ENCODE data around the gene CCSER1.
"Not testable (repeated sequence)": the region's sequence is repeated elsewhere in the genome, so short reads cannot be mapped to it uniquely, and the experiment has no call there.

CCSER1 gene

GRCh38 chr4:91317434-91317833, 1190.2 kb downstream of the CCSER1 start:
- TF ChIP-seq, protein P1, sequence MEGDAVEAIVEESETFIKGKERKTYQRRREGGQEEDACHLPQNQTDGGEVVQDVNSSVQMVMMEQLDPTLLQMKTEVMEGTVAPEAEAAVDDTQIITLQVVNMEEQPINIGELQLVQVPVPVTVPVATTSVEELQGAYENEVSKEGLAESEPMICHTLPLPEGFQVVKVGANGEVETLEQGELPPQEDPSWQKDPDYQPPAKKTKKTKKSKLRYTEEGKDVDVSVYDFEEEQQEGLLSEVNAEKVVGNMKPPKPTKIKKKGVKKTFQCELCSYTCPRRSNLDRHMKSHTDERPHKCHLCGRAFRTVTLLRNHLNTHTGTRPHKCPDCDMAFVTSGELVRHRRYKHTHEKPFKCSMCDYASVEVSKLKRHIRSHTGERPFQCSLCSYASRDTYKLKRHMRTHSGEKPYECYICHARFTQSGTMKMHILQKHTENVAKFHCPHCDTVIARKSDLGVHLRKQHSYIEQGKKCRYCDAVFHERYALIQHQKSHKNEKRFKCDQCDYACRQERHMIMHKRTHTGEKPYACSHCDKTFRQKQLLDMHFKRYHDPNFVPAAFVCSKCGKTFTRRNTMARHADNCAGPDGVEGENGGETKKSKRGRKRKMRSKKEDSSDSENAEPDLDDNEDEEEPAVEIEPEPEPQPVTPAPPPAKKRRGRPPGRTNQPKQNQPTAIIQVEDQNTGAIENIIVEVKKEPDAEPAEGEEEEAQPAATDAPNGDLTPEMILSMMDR (IDR thresholded peaks at IDR 0.05): no peak
- Mint-ChIP-seq H3K9me3 (no peaks in the 10 kb centered on the region), H3K36me3 (ENCODE audit: low read depth) (no peaks in the 10 kb centered on the region), H3K27me3 (ENCODE audit: low read depth, poor library complexity) (no peaks in the 10 kb centered on the region), H3K4me3 (no peak overlapping the region), H3K27ac (no peak overlapping the region), H3K4me1 (no peaks in the 10 kb centered on the region)
- DNase-seq: no peak

DNA sequence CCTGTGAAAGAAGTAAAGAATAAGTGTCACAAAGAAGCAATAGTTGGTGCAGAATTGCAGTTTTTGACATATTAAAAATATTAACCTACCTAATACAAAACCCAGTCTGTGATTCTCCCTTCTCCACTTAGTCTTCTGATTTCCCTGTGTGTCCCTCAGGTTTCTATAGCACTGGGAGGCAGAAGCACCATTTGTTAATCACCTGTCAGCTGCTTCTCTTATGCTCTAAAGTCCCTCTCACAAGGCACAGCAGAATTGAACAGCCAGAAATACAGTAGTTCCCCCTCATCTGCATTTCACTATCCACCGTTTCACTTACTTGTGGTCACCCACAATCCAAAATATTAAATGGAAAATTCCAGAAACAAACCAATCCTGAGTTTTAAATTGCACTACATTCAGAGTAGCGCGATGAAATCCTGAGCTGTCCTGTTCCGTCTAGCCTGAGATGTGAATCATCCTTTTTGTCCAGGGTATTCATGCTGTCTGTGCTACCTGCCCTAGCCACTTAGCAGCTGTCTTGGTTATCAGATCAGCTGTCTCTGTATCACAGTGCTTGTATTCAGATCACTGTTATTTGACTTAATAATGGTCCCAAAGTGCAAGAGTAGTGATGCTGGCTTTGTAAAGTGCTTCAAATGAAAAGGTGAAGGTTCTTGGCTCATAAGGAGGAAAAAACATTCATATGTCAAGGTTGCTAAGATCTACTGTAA, 1192.5 kb downstream of the CCSER1 start:
- Mint-ChIP-seq H3K9me3 (peaks cover 2% of the 10 kb centered on the region), H3K36me3 (ENCODE audit: low read depth) (no peaks in the 10 kb centered on the region), H3K27ac (no peak overlapping the region), H3K4me3 (no peak overlapping the region), H3K27me3 (ENCODE audit: low read depth, poor library complexity) (no peaks in the 10 kb centered on the region), H3K4me1 (no peaks in the 10 kb centered on the region)
- TF ChIP-seq, protein P1 (IDR thresholded peaks at IDR 0.05): no peak
- DNase-seq: no peak

- peaks cover 28% of the 10 kb centered on the region for H3K9me3 Mint-ChIP-seq
- TF ChIP-seq, protein P1 (IDR thresholded peaks at IDR 0.05): no peak
- no peak for DNase-seq
- no peaks in the 10 kb centered on the region for H3K36me3 Mint-ChIP-seq (ENCODE audit: low read depth)
- H3K27ac Mint-ChIP-seq: no peak overlapping the region
- H3K4me1 Mint-ChIP-seq: no peaks in the 10 kb centered on the region
- H3K27me3 Mint-ChIP-seq (ENCODE audit: low read depth, poor library complexity): no peaks in the 10 kb centered on the region
- no peak overlapping the region for H3K4me3 Mint-ChIP-seq
These were observed 1195.8 kb downstream of the CCSER1 start for GRCh38 chr4:91322961-91323360.

DNA sequence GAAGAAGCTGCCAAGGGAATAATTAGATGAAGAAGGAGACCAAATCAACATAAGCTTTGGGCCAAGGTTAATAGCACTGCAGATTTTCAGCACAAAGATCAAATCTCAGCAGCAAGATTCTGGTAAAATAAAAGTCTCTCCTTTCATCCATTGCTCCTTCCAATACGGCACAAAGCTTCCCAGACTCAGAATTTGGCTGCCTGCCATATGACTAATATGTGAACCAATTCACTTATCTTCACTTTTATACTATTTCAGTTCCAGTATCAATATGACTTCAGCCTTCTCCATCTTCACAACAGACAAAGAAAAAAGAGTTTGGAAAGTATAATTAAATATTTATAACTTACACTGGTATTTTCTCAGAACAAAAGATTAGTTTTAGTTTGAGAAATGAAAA, 1198.3 kb downstream of the CCSER1 start:
- H3K36me3 Mint-ChIP-seq (ENCODE audit: low read depth): no peaks in the 10 kb centered on the region
- no peaks in the 10 kb centered on the region for H3K27me3 Mint-ChIP-seq (ENCODE audit: low read depth, poor library complexity)
- TF ChIP-seq, protein P1 (IDR thresholded peaks at IDR 0.05): no peak

GRCh38 chr4:91326167-91326566, 1199.0 kb downstream of the CCSER1 start:
- H3K27ac Mint-ChIP-seq; H3K36me3 Mint-ChIP-seq (ENCODE audit: low read depth); DNase-seq; H3K4me3 Mint-ChIP-seq; H3K27me3 Mint-ChIP-seq (ENCODE audit: low read depth, poor library complexity); H3K4me1 Mint-ChIP-seq: not testable (repeated sequence)
- H3K9me3 Mint-ChIP-seq: peaks cover 43% of the 10 kb centered on the region

More for the DNA sequence above, 1198.3 kb downstream of the CCSER1 start:
- Mint-ChIP-seq H3K27ac (no peak overlapping the region), H3K4me1 (no peaks in the 10 kb centered on the region), H3K9me3 (peaks cover 43% of the 10 kb centered on the region), H3K4me3 (no peak overlapping the region)
- no peak for DNase-seq

- DNase-seq: no peak
- no peak overlapping the region for H3K27ac Mint-ChIP-seq
- no peaks in the 10 kb centered on the region for H3K27me3 Mint-ChIP-seq (ENCODE audit: low read depth, poor library complexity)
- TF ChIP-seq, protein P1 (IDR thresholded peaks at IDR 0.05): no peak
- H3K4me3 Mint-ChIP-seq: no peak overlapping the region
- no peaks in the 10 kb centered on the region for H3K4me1 Mint-ChIP-seq
- H3K9me3 Mint-ChIP-seq: peaks cover 36% of the 10 kb centered on the region
- no peaks in the 10 kb centered on the region for H3K36me3 Mint-ChIP-seq (ENCODE audit: low read depth)
These were observed 1203.5 kb downstream of the CCSER1 start for GRCh38 chr4:91330555-91331137.

Data from nephron progenitor cell (in vitro differentiated cells).